ENCODE measurements around the gene GPHA2.

DNA sequence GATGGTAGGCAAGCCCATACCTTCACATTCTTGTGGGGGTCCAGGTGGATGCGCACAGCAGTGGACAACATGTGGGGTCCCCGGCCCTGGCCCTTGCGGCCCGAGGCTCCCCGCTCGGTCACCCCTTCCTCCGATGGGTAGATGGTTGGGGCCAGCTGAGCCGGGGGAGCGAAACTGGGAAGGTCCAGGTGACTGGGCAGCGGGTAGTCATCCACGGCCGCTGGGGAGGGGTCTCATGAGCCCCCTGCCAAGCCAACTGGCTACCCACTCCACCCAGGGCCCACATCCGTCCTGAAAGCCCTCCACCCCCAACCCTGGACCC is 29.4 kb downstream of the GPHA2 start:
- TF ChIP-seq, protein P1, sequence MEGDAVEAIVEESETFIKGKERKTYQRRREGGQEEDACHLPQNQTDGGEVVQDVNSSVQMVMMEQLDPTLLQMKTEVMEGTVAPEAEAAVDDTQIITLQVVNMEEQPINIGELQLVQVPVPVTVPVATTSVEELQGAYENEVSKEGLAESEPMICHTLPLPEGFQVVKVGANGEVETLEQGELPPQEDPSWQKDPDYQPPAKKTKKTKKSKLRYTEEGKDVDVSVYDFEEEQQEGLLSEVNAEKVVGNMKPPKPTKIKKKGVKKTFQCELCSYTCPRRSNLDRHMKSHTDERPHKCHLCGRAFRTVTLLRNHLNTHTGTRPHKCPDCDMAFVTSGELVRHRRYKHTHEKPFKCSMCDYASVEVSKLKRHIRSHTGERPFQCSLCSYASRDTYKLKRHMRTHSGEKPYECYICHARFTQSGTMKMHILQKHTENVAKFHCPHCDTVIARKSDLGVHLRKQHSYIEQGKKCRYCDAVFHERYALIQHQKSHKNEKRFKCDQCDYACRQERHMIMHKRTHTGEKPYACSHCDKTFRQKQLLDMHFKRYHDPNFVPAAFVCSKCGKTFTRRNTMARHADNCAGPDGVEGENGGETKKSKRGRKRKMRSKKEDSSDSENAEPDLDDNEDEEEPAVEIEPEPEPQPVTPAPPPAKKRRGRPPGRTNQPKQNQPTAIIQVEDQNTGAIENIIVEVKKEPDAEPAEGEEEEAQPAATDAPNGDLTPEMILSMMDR (IDR thresholded peaks at IDR 0.05; ENCODE audit: low read length), result no peak
- no peak for TF ChIP-seq EZH2 (optimal IDR thresholded peaks at IDR 0.05; ENCODE audit: low read depth, low read length)
- TF ChIP-seq EZH2phosphoT487 (IDR thresholded peaks at IDR 0.05; ENCODE audit: low read length), result no peak
